HEK293 (cell line): ENCODE data around the gene CEP112.

ENCODE experiments used
- CTCF ChIA-PET: fragments of 350-600 bp; formaldehyde crosslinking; extraction: SDS; loops from one replicate; lab custom pipeline; 2021; ENCODE audit warnings: antibody characterized with exemption; lab: Yijun Ruan, JAX
- POLR2A ChIA-PET: fragments of 300-600 bp; formaldehyde crosslinking; extraction: SDS; loops from one replicate; lab custom pipeline; 2020; ENCODE audit warnings: antibody characterized with exemption, inconsistent platforms; lab: Yijun Ruan, JAX
- H3K27ac ChIP-seq: fragments of 200-500 bp; sonication (Bioruptor generic); 2 replicates; pipeline ENCODE4 v1.5.1; 2014; ENCODE audit warnings: low read depth, low read length, control low read depth, inconsistent platforms; ENCODE audit errors: extremely low read depth
- H3K36me3 ChIP-seq, 2 experiments: fragments of 200-500 bp in 1 of 2; sonication (Bioruptor generic) in 1 of 2; 1 replicate in 1 of 2; 2 replicates in 1 of 2; pipeline ENCODE4 v1.5.1; 2014 to 2017; ENCODE audit warnings: inconsistent platforms in 2 of 2, low read length in 2 of 2; ENCODE audit not compliant: control insufficient read depth in 2 of 2, insufficient read depth in 1 of 2
- H3K4me1 ChIP-seq: fragments of 200-500 bp; sonication (Bioruptor generic); 2 replicates; pipeline ENCODE4 v1.5.1; 2014; ENCODE audit warnings: mild to moderate bottlenecking, low read length, inconsistent platforms; ENCODE audit not compliant: control insufficient read depth, insufficient read depth
- H3K4me3 ChIP-seq: 2 replicates; pipeline ENCODE4 v1.5.1; 2011; ENCODE audit warnings: low read depth, mild to moderate bottlenecking, control low read depth, low read length, moderate library complexity
- H3K9me3 ChIP-seq: fragments of 200-500 bp; sonication (Bioruptor generic); 2 replicates; pipeline ENCODE4 v1.5.1; 2014; ENCODE audit warnings: low read depth, low read length, inconsistent platforms; ENCODE audit not compliant: control insufficient read depth, insufficient read depth
- BCL11A ChIP-seq: fragments of 450-650 bp; formaldehyde crosslinking; IDR thresholded peaks from 2 replicates; pipeline ENCODE4 v1.5.1; 2016; ENCODE audit warnings: low read depth, missing biosample characterization, missing genetic modification characterization
- GLIS1 ChIP-seq: fragments of 450-650 bp; formaldehyde crosslinking; IDR thresholded peaks from 2 replicates; pipeline ENCODE4 v1.5.1; 2016; ENCODE audit warnings: missing biosample characterization, missing genetic modification characterization
- MEIS1 ChIP-seq: sonication (generic); formaldehyde crosslinking; IDR thresholded peaks from 2 replicates; pipeline ENCODE4 v1.8.1; 2022; ENCODE audit warnings: missing genetic modification reagents, mild to moderate bottlenecking, borderline replicate concordance
- PRDM1 ChIP-seq: fragments of 450-650 bp; formaldehyde crosslinking; IDR thresholded peaks from 2 replicates; pipeline ENCODE4; 2016; ENCODE audit warnings: missing biosample characterization, missing genetic modification characterization
- SP7 ChIP-seq: fragments of 450-650 bp; formaldehyde crosslinking; IDR thresholded peaks from 2 replicates; pipeline ENCODE4 v1.5.1; 2016; ENCODE audit warnings: missing biosample characterization, missing genetic modification characterization
- ZIC2 ChIP-seq: fragments of 450-650 bp; formaldehyde crosslinking; IDR thresholded peaks from 2 replicates; pipeline ENCODE4 v1.5.1; 2016; ENCODE audit warnings: missing biosample characterization, missing genetic modification characterization
- ZNF133 ChIP-seq: fragments of 450-650 bp; formaldehyde crosslinking; IDR thresholded peaks from 2 replicates; pipeline ENCODE4 v1.5.1; 2016; ENCODE audit warnings: missing biosample characterization, missing genetic modification characterization
- ZNF223 ChIP-seq: fragments of 450-650 bp; formaldehyde crosslinking; IDR thresholded peaks from 2 replicates; pipeline ENCODE4 v1.5.1; 2016; ENCODE audit warnings: missing biosample characterization, missing genetic modification characterization
- ZNF311 ChIP-seq: fragments of 450-650 bp; formaldehyde crosslinking; IDR thresholded peaks from 2 replicates; pipeline ENCODE4 v1.5.1; 2017; ENCODE audit warnings: missing biosample characterization, missing genetic modification characterization, borderline replicate concordance
- ZNF544 ChIP-seq: fragments of 450-650 bp; formaldehyde crosslinking; IDR thresholded peaks from 2 replicates; pipeline ENCODE4 v1.5.0; 2017; ENCODE audit warnings: missing biosample characterization, missing genetic modification characterization
- ZNF558 ChIP-seq: fragments of 450-650 bp; formaldehyde crosslinking; IDR thresholded peaks from 2 replicates; pipeline ENCODE4 v1.5.1; 2016; ENCODE audit warnings: missing biosample characterization, missing genetic modification characterization
- ZNF585B ChIP-seq: fragments of 450-650 bp; formaldehyde crosslinking; IDR thresholded peaks from 2 replicates; pipeline ENCODE4 v1.5.1; 2016; ENCODE audit warnings: missing biosample characterization, missing genetic modification characterization
- ZNF658 ChIP-seq: fragments of 450-650 bp; formaldehyde crosslinking; IDR thresholded peaks from 2 replicates; pipeline ENCODE4; 2016; ENCODE audit warnings: missing biosample characterization, missing genetic modification characterization
- ZNF701 ChIP-seq: fragments of 450-650 bp; formaldehyde crosslinking; IDR thresholded peaks from 2 replicates; pipeline ENCODE4 v1.5.1; 2016; ENCODE audit warnings: missing biosample characterization, missing genetic modification characterization
- ZNF747 ChIP-seq: fragments of 450-650 bp; formaldehyde crosslinking; IDR thresholded peaks from 2 replicates; pipeline ENCODE4 v1.5.1; 2016; ENCODE audit warnings: missing biosample characterization, missing genetic modification characterization
- TF ChIP-seq, protein P1 (sequence below): fragments of 450-650 bp; IDR thresholded peaks from 2 replicates; pipeline ENCODE4 v1.5.1; 2018; ENCODE audit warnings: missing biosample characterization, mild to moderate bottlenecking, missing genetic modification characterization
- TF ChIP-seq, protein P2 (sequence below): fragments of 450-650 bp; formaldehyde crosslinking; IDR thresholded peaks from 2 replicates; pipeline ENCODE4 v1.5.1; 2016; ENCODE audit warnings: missing biosample characterization, missing genetic modification characterization
- TF ChIP-seq, protein P3 (sequence below): fragments of 450-650 bp; formaldehyde crosslinking; conservative IDR thresholded peaks from 2 replicates; pipeline ENCODE4 v1.5.1; 2016; ENCODE audit warnings: low read depth, missing biosample characterization, missing genetic modification characterization

CEP112 gene

DNA sequence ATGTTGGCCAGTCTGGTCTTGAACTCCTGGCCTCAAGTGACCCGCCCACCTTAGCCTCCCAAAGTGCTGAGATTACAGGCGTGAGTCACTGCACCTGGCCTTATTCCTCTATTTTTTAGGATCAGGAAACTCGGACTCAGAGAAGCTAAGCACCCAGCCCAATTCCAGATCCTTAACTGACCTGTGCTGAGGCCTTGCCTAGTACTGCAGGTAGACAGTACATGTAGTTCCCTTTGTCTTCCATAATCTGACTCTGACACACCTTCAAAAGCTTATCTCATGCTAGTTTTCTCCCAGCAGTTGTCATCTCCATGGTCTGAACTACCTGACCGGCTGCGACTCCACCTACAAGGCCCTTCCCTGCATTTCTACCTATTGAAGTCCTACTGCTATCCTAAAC is 564.8 kb downstream of the CEP112 start:
- CTCF ChIA-PET = interaction anchor here (0.6 to 1.3 kb wide), 2 partner anchors 170 to 349 kb away, joined by 3 to 5 read pairs; no protein-coding TSS in a partner anchor
- Histone ChIP-seq H3K4me3 (no peak overlapping the region), H3K9me3 (no peaks in the 10 kb centered on the region), H3K36me3 (no peaks in the 10 kb centered on the region), H3K27ac (no peak overlapping the region), H3K4me1 (peaks cover 25% of the 10 kb centered on the region)
- TF ChIP-seq ZNF544 (tag by site-specific recombination) = no peak
- no peak for TF ChIP-seq ZNF701
- TF ChIP-seq, protein P1, sequence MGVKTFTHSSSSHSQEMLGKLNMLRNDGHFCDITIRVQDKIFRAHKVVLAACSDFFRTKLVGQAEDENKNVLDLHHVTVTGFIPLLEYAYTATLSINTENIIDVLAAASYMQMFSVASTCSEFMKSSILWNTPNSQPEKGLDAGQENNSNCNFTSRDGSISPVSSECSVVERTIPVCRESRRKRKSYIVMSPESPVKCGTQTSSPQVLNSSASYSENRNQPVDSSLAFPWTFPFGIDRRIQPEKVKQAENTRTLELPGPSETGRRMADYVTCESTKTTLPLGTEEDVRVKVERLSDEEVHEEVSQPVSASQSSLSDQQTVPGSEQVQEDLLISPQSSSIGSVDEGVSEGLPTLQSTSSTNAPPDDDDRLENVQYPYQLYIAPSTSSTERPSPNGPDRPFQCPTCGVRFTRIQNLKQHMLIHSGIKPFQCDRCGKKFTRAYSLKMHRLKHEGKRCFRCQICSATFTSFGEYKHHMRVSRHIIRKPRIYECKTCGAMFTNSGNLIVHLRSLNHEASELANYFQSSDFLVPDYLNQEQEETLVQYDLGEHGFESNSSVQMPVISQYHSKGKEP = no peak
- no peak for TF ChIP-seq ZIC2
- no peak for TF ChIP-seq ZNF223 (tag by site-specific recombination)
- TF ChIP-seq MEIS1 (CRISPR knock-in tag) = no peak
- TF ChIP-seq ZNF558 (tag by site-specific recombination) = no peak
- POLR2A ChIA-PET = no interaction called here

DNA sequence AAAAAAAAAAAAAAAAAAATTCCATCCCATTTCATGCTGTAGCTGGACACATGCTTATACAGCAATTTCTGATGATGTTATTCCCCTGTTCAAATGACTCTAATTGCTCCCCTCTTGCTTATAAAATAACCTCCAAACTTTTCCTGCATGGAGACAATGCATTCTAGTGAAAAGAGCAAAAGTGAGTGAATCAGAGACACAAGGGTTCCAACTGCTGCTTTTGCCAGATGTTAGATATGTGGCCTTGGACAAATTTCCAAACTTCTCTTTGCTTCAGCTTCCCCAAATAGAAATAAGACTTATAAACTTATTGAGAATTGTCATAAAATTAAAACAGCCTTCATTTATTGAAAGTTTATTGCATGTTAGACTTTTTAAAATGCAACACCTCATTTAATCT is 565.5 kb downstream of the CEP112 start:
- Histone ChIP-seq H3K27ac (no peak overlapping the region), H3K4me1 (peaks cover 25% of the 10 kb centered on the region), H3K36me3 (no peaks in the 10 kb centered on the region), H3K9me3 (no peaks in the 10 kb centered on the region), H3K4me3 (no peak overlapping the region)
- ChIA-PET POLR2A (no interaction called here), CTCF (no interaction called here)
- TF ChIP-seq BCL11A (no peak), PRDM1 (tag by site-specific recombination) (peak; percentile 47; the same call in 1 of the 2 replicates)

DNA sequence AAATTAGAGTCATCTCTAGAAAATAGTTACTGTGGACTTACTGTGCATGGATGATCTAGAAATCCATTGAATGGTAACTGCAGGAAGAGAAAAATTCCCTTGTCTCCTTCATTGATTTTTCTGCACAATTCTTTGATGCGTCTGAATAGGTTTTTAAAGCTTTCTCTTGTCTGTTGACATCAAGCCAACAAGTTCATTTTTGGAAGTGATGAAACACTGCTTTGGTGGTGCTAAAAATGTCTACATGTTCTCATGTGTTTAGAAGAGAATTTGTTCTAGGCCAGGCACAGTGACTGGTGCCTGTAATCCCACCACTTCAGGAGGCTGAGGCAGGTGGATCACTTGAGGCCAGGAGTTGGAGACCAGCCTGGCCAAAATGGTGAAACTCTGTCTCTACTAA is 573.4 kb downstream of the CEP112 start:
- no peak overlapping the region for H3K4me3 ChIP-seq
- H3K4me1 ChIP-seq = no peaks in the 10 kb centered on the region
- H3K36me3 ChIP-seq = no peaks in the 10 kb centered on the region
- H3K27ac ChIP-seq = no peak overlapping the region
- no peaks in the 10 kb centered on the region for H3K9me3 ChIP-seq
- ChIA-PET CTCF (no interaction called here), POLR2A (no interaction called here)
- TF ChIP-seq ZNF311 (no peak), ZNF658 (no peak), GLIS1 (tag by site-specific recombination) (no peak)
- TF ChIP-seq, protein P2, sequence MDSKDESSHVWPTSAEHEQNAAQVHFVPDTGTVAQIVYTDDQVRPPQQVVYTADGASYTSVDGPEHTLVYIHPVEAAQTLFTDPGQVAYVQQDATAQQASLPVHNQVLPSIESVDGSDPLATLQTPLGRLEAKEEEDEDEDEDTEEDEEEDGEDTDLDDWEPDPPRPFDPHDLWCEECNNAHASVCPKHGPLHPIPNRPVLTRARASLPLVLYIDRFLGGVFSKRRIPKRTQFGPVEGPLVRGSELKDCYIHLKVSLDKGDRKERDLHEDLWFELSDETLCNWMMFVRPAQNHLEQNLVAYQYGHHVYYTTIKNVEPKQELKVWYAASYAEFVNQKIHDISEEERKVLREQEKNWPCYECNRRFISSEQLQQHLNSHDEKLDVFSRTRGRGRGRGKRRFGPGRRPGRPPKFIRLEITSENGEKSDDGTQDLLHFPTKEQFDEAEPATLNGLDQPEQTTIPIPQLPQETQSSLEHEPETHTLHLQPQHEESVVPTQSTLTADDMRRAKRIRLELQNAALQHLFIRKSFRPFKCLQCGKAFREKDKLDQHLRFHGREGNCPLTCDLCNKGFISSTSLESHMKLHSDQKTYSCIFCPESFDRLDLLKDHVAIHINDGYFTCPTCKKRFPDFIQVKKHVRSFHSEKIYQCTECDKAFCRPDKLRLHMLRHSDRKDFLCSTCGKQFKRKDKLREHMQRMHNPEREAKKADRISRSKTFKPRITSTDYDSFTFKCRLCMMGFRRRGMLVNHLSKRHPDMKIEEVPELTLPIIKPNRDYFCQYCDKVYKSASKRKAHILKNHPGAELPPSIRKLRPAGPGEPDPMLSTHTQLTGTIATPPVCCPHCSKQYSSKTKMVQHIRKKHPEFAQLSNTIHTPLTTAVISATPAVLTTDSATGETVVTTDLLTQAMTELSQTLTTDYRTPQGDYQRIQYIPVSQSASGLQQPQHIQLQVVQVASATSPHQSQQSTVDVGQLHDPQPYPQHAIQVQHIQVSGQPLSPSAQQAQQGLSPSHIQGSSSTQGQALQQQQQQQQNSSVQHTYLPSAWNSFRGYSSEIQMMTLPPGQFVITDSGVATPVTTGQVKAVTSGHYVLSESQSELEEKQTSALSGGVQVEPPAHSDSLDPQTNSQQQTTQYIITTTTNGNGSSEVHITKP = no peak

DNA sequence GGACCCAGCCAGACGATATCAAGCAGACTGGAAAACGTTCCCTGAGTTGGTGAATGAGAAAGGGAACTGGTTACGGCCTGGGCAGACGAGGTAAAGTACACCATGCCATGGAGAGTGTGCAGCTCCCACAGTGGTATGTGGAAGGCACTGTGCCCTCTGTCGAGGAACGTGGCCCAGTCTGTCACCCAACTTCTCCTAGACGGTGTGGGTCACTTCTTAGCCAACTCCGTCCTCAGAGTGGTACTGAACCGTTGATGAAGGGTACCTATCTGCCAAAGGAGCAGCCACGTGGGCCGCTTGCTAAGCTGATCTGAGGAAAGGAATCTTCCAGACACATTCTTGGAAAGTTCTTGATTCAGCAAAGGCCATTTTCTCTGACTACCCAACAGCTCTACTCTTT is 574.4 kb downstream of the CEP112 start:
- POLR2A ChIA-PET = no interaction called here
- no peaks in the 10 kb centered on the region for H3K36me3 ChIP-seq
- TF ChIP-seq ZNF133 (tag by site-specific recombination) = no peak
- no peak for TF ChIP-seq ZNF747
- TF ChIP-seq, protein P3, sequence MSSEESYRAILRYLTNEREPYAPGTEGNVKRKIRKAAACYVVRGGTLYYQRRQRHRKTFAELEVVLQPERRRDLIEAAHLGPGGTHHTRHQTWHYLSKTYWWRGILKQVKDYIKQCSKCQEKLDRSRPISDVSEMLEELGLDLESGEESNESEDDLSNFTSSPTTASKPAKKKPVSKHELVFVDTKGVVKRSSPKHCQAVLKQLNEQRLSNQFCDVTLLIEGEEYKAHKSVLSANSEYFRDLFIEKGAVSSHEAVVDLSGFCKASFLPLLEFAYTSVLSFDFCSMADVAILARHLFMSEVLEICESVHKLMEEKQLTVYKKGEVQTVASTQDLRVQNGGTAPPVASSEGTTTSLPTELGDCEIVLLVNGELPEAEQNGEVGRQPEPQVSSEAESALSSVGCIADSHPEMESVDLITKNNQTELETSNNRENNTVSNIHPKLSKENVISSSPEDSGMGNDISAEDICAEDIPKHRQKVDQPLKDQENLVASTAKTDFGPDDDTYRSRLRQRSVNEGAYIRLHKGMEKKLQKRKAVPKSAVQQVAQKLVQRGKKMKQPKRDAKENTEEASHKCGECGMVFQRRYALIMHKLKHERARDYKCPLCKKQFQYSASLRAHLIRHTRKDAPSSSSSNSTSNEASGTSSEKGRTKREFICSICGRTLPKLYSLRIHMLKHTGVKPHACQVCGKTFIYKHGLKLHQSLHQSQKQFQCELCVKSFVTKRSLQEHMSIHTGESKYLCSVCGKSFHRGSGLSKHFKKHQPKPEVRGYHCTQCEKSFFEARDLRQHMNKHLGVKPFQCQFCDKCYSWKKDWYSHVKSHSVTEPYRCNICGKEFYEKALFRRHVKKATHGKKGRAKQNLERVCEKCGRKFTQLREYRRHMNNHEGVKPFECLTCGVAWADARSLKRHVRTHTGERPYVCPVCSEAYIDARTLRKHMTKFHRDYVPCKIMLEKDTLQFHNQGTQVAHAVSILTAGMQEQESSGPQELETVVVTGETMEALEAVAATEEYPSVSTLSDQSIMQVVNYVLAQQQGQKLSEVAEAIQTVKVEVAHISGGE (tag by site-specific recombination) = no peak
- no peak for TF ChIP-seq SP7 (tag by site-specific recombination)
- no peak for TF ChIP-seq ZNF585B (tag by site-specific recombination)
- TF ChIP-seq, all 188 proteins: peak for 0
- Histone ChIP-seq H3K4me3 (no peak overlapping the region), H3K4me1 (no peaks in the 10 kb centered on the region), H3K27ac (no peak overlapping the region), H3K9me3 (no peaks in the 10 kb centered on the region)
- CTCF ChIA-PET = interaction anchor here (0.6 kb wide), 1 partner anchor 1598 kb away, joined by 5 read pairs; no protein-coding TSS in a partner anchor
